ENCODE measurements around the gene CRLF3.

DNA sequence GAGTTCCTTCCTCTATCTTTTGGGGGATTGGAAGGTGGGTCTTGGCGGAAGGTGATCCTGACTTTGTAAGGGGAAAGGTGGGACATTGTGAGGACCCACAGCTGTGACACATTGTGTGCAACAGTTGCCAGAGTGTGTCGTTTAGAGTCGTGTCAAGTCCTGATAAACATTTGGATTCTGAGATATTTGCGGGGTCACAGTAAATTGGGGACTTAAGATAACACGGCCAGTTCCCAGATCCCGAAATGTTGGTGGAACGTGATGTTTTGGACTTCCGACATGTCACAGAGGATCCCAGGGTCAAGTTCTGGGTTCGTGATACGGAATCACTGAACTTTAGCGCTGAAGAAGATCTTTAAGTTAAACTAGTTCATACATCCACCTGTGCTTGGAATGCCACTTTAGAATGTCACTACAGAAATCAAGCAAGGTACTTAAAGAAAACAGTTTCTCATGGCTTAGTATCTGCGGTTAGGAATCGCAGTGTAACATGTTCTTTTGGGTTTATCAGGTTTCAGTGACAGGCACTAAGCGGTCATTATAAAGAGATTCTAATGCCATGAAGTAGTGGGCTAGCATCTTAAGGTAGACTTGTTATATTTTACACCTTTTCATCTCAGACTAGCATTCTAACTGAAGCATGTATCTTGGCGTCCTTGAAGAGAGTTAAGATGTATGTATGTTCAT, 8.1 kb upstream of the CRLF3 start:
- TF ChIP-seq, protein P1, sequence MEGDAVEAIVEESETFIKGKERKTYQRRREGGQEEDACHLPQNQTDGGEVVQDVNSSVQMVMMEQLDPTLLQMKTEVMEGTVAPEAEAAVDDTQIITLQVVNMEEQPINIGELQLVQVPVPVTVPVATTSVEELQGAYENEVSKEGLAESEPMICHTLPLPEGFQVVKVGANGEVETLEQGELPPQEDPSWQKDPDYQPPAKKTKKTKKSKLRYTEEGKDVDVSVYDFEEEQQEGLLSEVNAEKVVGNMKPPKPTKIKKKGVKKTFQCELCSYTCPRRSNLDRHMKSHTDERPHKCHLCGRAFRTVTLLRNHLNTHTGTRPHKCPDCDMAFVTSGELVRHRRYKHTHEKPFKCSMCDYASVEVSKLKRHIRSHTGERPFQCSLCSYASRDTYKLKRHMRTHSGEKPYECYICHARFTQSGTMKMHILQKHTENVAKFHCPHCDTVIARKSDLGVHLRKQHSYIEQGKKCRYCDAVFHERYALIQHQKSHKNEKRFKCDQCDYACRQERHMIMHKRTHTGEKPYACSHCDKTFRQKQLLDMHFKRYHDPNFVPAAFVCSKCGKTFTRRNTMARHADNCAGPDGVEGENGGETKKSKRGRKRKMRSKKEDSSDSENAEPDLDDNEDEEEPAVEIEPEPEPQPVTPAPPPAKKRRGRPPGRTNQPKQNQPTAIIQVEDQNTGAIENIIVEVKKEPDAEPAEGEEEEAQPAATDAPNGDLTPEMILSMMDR (IDR thresholded peaks at IDR 0.05), result no peak
- no peak for TF ChIP-seq POLR2A (IDR thresholded peaks at IDR 0.05)
